Measurements from ENCODE around the gene FCF1.

- TF ChIP-seq CTCF (IDR thresholded peaks at IDR 0.05) = no peak
- TF ChIP-seq POLR2A (IDR thresholded peaks at IDR 0.05) = no peak
These were observed 9.9 kb upstream of the FCF1 start for GRCh38 chr14:74703043-74703442.

Measured in esophagus squamous epithelium (tissue), 4 donors.